Panc1 (cell line): ENCODE measurements around the gene GCNT4. TPM values are rescaled to one million over a fixed set of nuclear protein-coding genes. Genes with fewer than 3 reads are reported as not detected.

Experiments used
- ATAC-seq: fragments of 200-7000 bp; cut with Tn5 transposase; 2 replicates; pipeline ENCODE4 v1.9.1; 2020; ENCODE audit warnings: mild to moderate bottlenecking, moderate library complexity
- BruUV-seq: library from RNA; stranded (reverse); fragments of 400-500 nt; replicated peaks from 2 replicates; lab custom pipeline; 2021; lab: Mats Ljungman, UMichigan
- CTCF ChIA-PET: fragments of 300-600 bp; sonication (Branson Sonifier 250); formaldehyde crosslinking; loops from one replicate; lab custom pipeline; 2022; ENCODE audit warnings: antibody characterized with exemption; lab: Charles Lee
- POLR2A ChIA-PET: fragments of 300-600 bp; sonication (Branson Sonifier 250); formaldehyde crosslinking; loops from one replicate; lab custom pipeline; 2022; ENCODE audit warnings: antibody characterized with exemption; lab: Charles Lee
- DNase-seq: peaks from one replicate; pipeline ENCODE4 v3.0.0-alpha.2; 2010; ENCODE audit warnings: low read depth, low spot score
- H3K27ac ChIP-seq: 2 replicates; pipeline ENCODE4 v1.5.1; 2011; ENCODE audit warnings: mild to moderate bottlenecking, low read length, inconsistent platforms
- H3K27me3 ChIP-seq: fragments of 200-500 bp; sonication (Bioruptor generic); 2 replicates; pipeline ENCODE4 v1.6.0; 2014; ENCODE audit warnings: low read length, inconsistent platforms; ENCODE audit not compliant: control insufficient read depth, insufficient read depth
- H3K36me3 ChIP-seq: fragments of 200-500 bp; sonication (Bioruptor generic); 2 replicates; pipeline ENCODE4 v1.5.1; 2014; ENCODE audit warnings: inconsistent platforms, mild to moderate bottlenecking, low read length, moderate library complexity; ENCODE audit not compliant: control insufficient read depth, insufficient read depth
- H3K4me1 ChIP-seq: 2 replicates; pipeline ENCODE4 v1.5.1; 2011; ENCODE audit warnings: inconsistent platforms, mild to moderate bottlenecking, low read length, moderate library complexity; ENCODE audit not compliant: control insufficient read depth, insufficient read depth
- H3K4me3 ChIP-seq, 2 experiments: 2 replicates each; pipeline ENCODE4 v1.5.1; 2011 to 2012; ENCODE audit warnings: low read depth in 2 of 2, low read length in 2 of 2, mild to moderate bottlenecking in 2 of 2, inconsistent platforms in 1 of 2, moderate library complexity in 1 of 2
- H3K9me3 ChIP-seq: fragments of 200-500 bp; sonication (Bioruptor generic); 2 replicates; pipeline ENCODE4 v1.5.1; 2014; ENCODE audit warnings: low read depth, mild to moderate bottlenecking, inconsistent platforms, low read length, moderate library complexity; ENCODE audit not compliant: control insufficient read depth, insufficient read depth
- POLR2AphosphoS5 ChIP-seq: IDR thresholded peaks from 2 replicates; pipeline ENCODE4 v1.6.1; 2012; ENCODE audit warnings: mild to moderate bottlenecking, low read depth, low read length, moderate library complexity
- SIN3A ChIP-seq: IDR thresholded peaks from 2 replicates; pipeline ENCODE4 v1.6.1; 2012; ENCODE audit warnings: low read depth, mild to moderate bottlenecking, low read length, moderate library complexity, borderline replicate concordance; ENCODE audit not compliant: insufficient read depth
- TCF7L2 ChIP-seq: IDR thresholded peaks from 2 replicates; pipeline ENCODE4 v1.6.1; 2011; ENCODE audit warnings: mild to moderate bottlenecking, low read depth, low read length, inconsistent platforms
- in situ Hi-C: cut with HindIII; loops from 2 replicates; pipeline ENCODE4 v1.10.0; 2016; ENCODE audit warnings: low sequenced_read_pairs, low pct_unique_long_range_greater_than_20kb
- intact Hi-C: fragments of 100-400 bp; cut with micrococcal nuclease; formaldehyde crosslinking; loops from one replicate; pipeline ENCODE4 v1.10.0; 2022; ENCODE audit not compliant: unreplicated experiment
- total RNA-seq: library from RNA; stranded (reverse); gene quantifications from one replicate; pipeline ENCODE4 v1.2.1, GENCODE V29; 2021; ENCODE audit not compliant: unreplicated experiment
- TF ChIP-seq, protein P1 (sequence below): fragments of 450-650 bp; IDR thresholded peaks from 2 replicates; pipeline ENCODE4 v1.5.1; 2017; ENCODE audit warnings: mild to moderate bottlenecking
- TF ChIP-seq, protein P2 (sequence below), 2 experiments: IDR thresholded peaks; 2 replicates each; pipeline ENCODE4 v1.6.1; 2011 to 2012; ENCODE audit warnings: low read depth in 2 of 2, control low read depth in 1 of 2, low read length in 1 of 2, mild to moderate bottlenecking in 1 of 2, moderate library complexity in 1 of 2; ENCODE audit not compliant: insufficient read depth in 1 of 2

Gene GCNT4
- total RNA-seq, 1 experiment from 2014 or later, result 0.33 TPM

DNA sequence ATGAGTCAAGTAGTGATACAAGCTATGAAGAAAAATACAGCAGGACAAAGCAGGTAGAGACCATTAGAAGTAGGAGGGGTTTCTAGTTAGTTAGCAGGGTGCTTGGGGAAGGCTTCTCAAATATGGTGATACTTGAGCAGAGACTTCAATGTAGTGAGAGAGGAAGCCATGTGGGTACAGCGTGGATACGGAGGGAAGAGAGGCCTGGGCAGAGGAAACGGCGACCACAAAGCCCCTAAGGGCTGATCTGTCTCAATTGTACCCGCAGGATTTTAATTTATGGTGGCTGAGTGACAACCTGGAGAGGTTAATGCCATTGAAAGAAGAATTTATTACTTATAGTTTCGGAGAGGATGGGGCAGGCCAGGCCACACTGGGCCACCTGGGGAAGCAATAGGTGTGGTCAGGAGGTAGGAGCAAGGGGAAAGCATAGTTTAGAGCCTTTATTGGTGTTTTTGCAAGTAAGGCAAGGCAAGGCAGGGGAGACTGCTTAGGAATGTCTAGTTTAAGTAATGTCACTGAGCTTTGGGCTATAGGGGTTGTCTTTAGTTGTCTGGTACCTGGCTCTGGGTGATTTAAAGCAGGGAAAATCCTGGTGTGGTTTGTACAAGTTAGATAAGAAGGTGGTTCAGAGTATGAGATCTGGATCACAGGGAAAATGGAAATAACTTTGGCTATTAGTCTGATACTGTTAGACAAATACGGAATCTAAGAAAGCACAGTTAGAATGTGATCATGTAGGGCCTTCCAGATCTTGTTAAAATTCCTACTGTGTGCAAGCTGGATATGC lies 42.6 kb downstream of the GCNT4 start:
- no peak for TF ChIP-seq TCF7L2
- no peak for TF ChIP-seq POLR2AphosphoS5
- TF ChIP-seq, protein P1, sequence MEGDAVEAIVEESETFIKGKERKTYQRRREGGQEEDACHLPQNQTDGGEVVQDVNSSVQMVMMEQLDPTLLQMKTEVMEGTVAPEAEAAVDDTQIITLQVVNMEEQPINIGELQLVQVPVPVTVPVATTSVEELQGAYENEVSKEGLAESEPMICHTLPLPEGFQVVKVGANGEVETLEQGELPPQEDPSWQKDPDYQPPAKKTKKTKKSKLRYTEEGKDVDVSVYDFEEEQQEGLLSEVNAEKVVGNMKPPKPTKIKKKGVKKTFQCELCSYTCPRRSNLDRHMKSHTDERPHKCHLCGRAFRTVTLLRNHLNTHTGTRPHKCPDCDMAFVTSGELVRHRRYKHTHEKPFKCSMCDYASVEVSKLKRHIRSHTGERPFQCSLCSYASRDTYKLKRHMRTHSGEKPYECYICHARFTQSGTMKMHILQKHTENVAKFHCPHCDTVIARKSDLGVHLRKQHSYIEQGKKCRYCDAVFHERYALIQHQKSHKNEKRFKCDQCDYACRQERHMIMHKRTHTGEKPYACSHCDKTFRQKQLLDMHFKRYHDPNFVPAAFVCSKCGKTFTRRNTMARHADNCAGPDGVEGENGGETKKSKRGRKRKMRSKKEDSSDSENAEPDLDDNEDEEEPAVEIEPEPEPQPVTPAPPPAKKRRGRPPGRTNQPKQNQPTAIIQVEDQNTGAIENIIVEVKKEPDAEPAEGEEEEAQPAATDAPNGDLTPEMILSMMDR, result no peak
- TF ChIP-seq SIN3A, result no peak
- TF ChIP-seq, protein P2, sequence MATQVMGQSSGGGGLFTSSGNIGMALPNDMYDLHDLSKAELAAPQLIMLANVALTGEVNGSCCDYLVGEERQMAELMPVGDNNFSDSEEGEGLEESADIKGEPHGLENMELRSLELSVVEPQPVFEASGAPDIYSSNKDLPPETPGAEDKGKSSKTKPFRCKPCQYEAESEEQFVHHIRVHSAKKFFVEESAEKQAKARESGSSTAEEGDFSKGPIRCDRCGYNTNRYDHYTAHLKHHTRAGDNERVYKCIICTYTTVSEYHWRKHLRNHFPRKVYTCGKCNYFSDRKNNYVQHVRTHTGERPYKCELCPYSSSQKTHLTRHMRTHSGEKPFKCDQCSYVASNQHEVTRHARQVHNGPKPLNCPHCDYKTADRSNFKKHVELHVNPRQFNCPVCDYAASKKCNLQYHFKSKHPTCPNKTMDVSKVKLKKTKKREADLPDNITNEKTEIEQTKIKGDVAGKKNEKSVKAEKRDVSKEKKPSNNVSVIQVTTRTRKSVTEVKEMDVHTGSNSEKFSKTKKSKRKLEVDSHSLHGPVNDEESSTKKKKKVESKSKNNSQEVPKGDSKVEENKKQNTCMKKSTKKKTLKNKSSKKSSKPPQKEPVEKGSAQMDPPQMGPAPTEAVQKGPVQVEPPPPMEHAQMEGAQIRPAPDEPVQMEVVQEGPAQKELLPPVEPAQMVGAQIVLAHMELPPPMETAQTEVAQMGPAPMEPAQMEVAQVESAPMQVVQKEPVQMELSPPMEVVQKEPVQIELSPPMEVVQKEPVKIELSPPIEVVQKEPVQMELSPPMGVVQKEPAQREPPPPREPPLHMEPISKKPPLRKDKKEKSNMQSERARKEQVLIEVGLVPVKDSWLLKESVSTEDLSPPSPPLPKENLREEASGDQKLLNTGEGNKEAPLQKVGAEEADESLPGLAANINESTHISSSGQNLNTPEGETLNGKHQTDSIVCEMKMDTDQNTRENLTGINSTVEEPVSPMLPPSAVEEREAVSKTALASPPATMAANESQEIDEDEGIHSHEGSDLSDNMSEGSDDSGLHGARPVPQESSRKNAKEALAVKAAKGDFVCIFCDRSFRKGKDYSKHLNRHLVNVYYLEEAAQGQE (IDR thresholded peaks at IDR 0.05; ENCODE audit: insufficient read depth in 1 of 2, low read depth in 2 of 2, low read length in 1 of 2), result no peak
- BruUV-seq, result no TSS peak
- Histone ChIP-seq H3K4me3 (no peak overlapping the region), H3K4me1 (no peaks in the 10 kb centered on the region), H3K9me3 (no peaks in the 10 kb centered on the region), H3K27me3 (no peaks in the 10 kb centered on the region), H3K27ac (no peak overlapping the region), H3K36me3 (no peaks in the 10 kb centered on the region)
- intact Hi-C loops (no loop called here), in situ Hi-C loops (no loop called here)
- ChIA-PET POLR2A (no interaction called here), CTCF (no interaction called here)
- DNase-seq, result no peak
- no peak for ATAC-seq

DNA sequence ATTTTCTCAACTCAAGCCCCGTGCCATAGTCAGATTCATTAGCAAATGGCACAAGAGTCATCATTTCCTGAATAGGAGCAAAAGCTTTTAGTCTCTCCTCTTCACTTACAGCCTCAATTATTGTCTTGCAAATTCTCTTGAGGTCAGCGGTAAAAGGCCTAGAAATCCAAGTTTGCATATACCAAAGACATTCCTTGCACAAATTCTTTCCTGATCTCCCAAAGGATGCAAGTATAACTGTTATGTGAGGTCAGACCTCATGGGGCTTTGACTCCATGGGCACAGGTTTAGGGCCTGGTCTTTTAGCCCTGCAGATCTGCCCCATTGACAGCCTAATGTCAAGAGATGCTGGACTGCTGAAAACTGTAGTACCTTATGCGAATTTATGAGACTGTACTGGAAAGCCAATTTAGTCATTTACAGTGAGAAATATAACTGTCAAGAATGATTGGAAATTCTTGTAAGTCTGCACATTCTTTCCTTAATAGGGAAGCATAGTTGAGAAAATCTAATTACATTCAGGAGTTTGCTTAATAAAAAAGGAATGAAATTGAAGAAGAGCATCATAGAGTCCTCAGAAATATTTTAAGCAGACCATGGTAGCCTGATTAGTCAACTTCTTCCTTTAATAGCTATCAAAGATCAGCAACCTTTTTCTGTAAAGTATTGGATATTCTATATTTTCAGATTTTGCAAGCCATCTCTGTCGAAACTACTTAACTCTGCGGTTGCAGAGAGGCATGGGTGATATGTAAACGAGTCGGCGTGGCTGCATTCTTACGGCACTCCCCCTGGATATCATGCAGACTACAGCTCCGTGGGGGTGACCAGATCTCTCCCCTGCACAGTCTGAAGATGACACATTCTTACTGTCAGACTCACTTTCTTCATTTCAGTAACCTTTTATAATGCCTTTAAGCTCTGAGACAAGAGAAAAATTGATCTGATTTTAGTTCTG lies 45.2 kb downstream of the GCNT4 start:
- in situ Hi-C loops, result no loop called here
- TF ChIP-seq, protein P2 (IDR thresholded peaks at IDR 0.05; ENCODE audit: insufficient read depth in 1 of 2, low read depth in 2 of 2, low read length in 1 of 2), result no peak
- TF ChIP-seq POLR2AphosphoS5, result no peak
- TF ChIP-seq, protein P1, result no peak
- no peak for TF ChIP-seq SIN3A
- no peak for TF ChIP-seq TCF7L2
- H3K27me3 ChIP-seq, result no peaks in the 10 kb centered on the region
- ATAC-seq, result no peak
- ChIA-PET POLR2A (no interaction called here), CTCF (interaction anchor here (0.7 kb wide), 1 partner anchor 42 kb away, joined by 3 read pairs; no protein-coding TSS in a partner anchor)
- H3K36me3 ChIP-seq, result no peaks in the 10 kb centered on the region
- no peaks in the 10 kb centered on the region for H3K4me1 ChIP-seq
- intact Hi-C loops, result no loop called here
- DNase-seq, result no peak
- no TSS peak for BruUV-seq
- H3K27ac ChIP-seq, result no peak overlapping the region
- H3K9me3 ChIP-seq, result no peaks in the 10 kb centered on the region
- no peak overlapping the region for H3K4me3 ChIP-seq
